GM03348 (cell line): ENCODE results near the gene EXOC4.
A peak's percentile ranks its signal among the peaks of the same experiment; 100 is the strongest.
"Not testable (repeated sequence)": the region's sequence is repeated elsewhere in the genome, so short reads cannot be mapped to it uniquely, and the experiment has no call there.

Experiments used
- DNase-seq: peaks from one replicate; pipeline ENCODE4 v3.0.0; 2012; ENCODE audit warnings: low spot score

The EXOC4 gene

GRCh38 chr7:133750287-133750686 is 497.4 kb downstream of the EXOC4 start:
- no peak for DNase-seq

- DNase-seq = no peak
Measured at GRCh38 chr7:133751079-133751478, 498.2 kb downstream of the EXOC4 start.

- DNase-seq = no peak
Measured at GRCh38 chr7:133753513-133753912, 500.6 kb downstream of the EXOC4 start.

- no peak for DNase-seq
Measured at GRCh38 chr7:133754708-133755107, 501.8 kb downstream of the EXOC4 start.

GRCh38 chr7:133755901-133756300 is 503.0 kb downstream of the EXOC4 start:
- no peak for DNase-seq

GRCh38 chr7:133761443-133761842 is 508.6 kb downstream of the EXOC4 start:
- DNase-seq = no peak

GRCh38 chr7:133763076-133763640 is 510.3 kb downstream of the EXOC4 start:
- peak; percentile 9 for DNase-seq

GRCh38 chr7:133769668-133770067 is 516.8 kb downstream of the EXOC4 start:
- DNase-seq = no peak

- no peak for DNase-seq
Measured at GRCh38 chr7:133770863-133771492, 518.1 kb downstream of the EXOC4 start.

- no peak for DNase-seq
Measured at GRCh38 chr7:133771788-133772419, 519.0 kb downstream of the EXOC4 start.

GRCh38 chr7:133773601-133774000 is 520.7 kb downstream of the EXOC4 start:
- no peak for DNase-seq

- no peak for DNase-seq
Measured at GRCh38 chr7:133775201-133775600, 522.3 kb downstream of the EXOC4 start.

- no peak for DNase-seq
Measured at GRCh38 chr7:133776266-133776665, 523.4 kb downstream of the EXOC4 start.

GRCh38 chr7:133777701-133778100 is 524.8 kb downstream of the EXOC4 start:
- DNase-seq = no peak

GRCh38 chr7:133778472-133778871 is 525.6 kb downstream of the EXOC4 start:
- no peak for DNase-seq

GRCh38 chr7:133779538-133779937 is 526.7 kb downstream of the EXOC4 start:
- DNase-seq = not testable (repeated sequence)

GRCh38 chr7:133780912-133781311 is 528.0 kb downstream of the EXOC4 start:
- DNase-seq = no peak

- no peak for DNase-seq
Measured at GRCh38 chr7:133781486-133782090, 528.7 kb downstream of the EXOC4 start.

GRCh38 chr7:133782470-133782869 is 529.6 kb downstream of the EXOC4 start:
- no peak for DNase-seq

- no peak for DNase-seq
Measured at GRCh38 chr7:133783276-133783675, 530.4 kb downstream of the EXOC4 start.

- no peak for DNase-seq
Measured at GRCh38 chr7:133784486-133785001, 531.7 kb downstream of the EXOC4 start.

- no peak for DNase-seq
Measured at GRCh38 chr7:133786401-133786937, 533.6 kb downstream of the EXOC4 start.

GRCh38 chr7:133789974-133790373 is 537.1 kb downstream of the EXOC4 start:
- no peak for DNase-seq
